NCI-H524 (cell line): ENCODE data around the gene PABPN1L.
A peak's percentile ranks its signal among the peaks of the same experiment; 100 is the strongest.

Source experiments
- DNase-seq, 2 experiments: peaks; one replicate each; lab custom pipeline; 2025; lab: John Stamatoyannopoulos, UW

The PABPN1L gene

GRCh38 chr16:88848557-88848956 is 17.9 kb downstream of the PABPN1L start:
- DNase-seq: no peak

GRCh38 chr16:88847654-88848053 is 18.8 kb downstream of the PABPN1L start:
- no peak for DNase-seq

- no peak for DNase-seq
These were observed 20.4 kb downstream of the PABPN1L start for GRCh38 chr16:88846088-88846487.

- peak in 1 of 2 experiments; percentile 27 for DNase-seq
These were observed 21.9 kb downstream of the PABPN1L start for GRCh38 chr16:88844419-88845036.

GRCh38 chr16:88843256-88843655 is 23.2 kb downstream of the PABPN1L start:
- DNase-seq: no peak

- no peak for DNase-seq
These were observed 23.7 kb downstream of the PABPN1L start for GRCh38 chr16:88842806-88843205.

GRCh38 chr16:88842308-88842756 is 24.1 kb downstream of the PABPN1L start:
- DNase-seq: no peak

GRCh38 chr16:88841521-88842307 is 24.7 kb downstream of the PABPN1L start:
- DNase-seq: no peak

- no peak for DNase-seq
These were observed 25.8 kb downstream of the PABPN1L start for GRCh38 chr16:88840600-88841215.

- no peak for DNase-seq
These were observed 26.5 kb downstream of the PABPN1L start for GRCh38 chr16:88839745-88840599.

GRCh38 chr16:88839026-88839529 is 27.4 kb downstream of the PABPN1L start:
- no peak for DNase-seq

- no peak for DNase-seq
These were observed 27.9 kb downstream of the PABPN1L start for GRCh38 chr16:88838566-88838965.

GRCh38 chr16:88837806-88838205 is 28.7 kb downstream of the PABPN1L start:
- no peak for DNase-seq

GRCh38 chr16:88836791-88837190 is 29.7 kb downstream of the PABPN1L start:
- no peak for DNase-seq

- no peak for DNase-seq
These were observed 30.6 kb downstream of the PABPN1L start for GRCh38 chr16:88835818-88836217.

- DNase-seq: no peak
These were observed 31.1 kb downstream of the PABPN1L start for GRCh38 chr16:88835383-88835782.

GRCh38 chr16:88834670-88835069 is 31.8 kb downstream of the PABPN1L start:
- DNase-seq: no peak

- DNase-seq: no peak
These were observed 33.4 kb downstream of the PABPN1L start for GRCh38 chr16:88833086-88833485.

GRCh38 chr16:88831838-88832237 is 34.6 kb downstream of the PABPN1L start:
- DNase-seq: no peak

- DNase-seq: no peak
These were observed 35.7 kb downstream of the PABPN1L start for GRCh38 chr16:88830783-88831182.

- DNase-seq: no peak
These were observed 36.2 kb downstream of the PABPN1L start for GRCh38 chr16:88830258-88830657.

- no peak for DNase-seq
These were observed 37.7 kb downstream of the PABPN1L start for GRCh38 chr16:88828711-88829110.
